ENCODE results near the gene MCM10.

The MCM10 gene

DNA sequence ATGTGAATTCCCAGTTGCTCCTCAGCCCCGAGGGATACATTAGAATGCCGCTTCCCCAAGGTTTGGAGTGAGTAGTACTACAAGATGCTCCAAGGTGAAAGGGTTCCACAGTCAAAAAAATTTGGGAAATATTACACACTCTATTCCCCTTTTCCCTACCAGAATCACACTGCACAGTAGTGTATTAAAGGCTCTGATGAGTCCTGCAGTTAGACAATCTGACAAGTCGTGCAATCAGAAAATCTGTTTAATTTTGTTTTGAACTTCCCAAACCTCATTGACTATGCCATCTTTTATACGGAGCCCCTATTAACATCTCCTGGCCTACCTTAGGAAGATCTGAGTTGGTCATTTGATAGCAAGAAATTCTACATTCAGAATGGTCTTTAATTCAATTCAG lies 86.4 kb downstream of the MCM10 start:
- no peak for DNase-seq
- TF ChIP-seq, protein P1, sequence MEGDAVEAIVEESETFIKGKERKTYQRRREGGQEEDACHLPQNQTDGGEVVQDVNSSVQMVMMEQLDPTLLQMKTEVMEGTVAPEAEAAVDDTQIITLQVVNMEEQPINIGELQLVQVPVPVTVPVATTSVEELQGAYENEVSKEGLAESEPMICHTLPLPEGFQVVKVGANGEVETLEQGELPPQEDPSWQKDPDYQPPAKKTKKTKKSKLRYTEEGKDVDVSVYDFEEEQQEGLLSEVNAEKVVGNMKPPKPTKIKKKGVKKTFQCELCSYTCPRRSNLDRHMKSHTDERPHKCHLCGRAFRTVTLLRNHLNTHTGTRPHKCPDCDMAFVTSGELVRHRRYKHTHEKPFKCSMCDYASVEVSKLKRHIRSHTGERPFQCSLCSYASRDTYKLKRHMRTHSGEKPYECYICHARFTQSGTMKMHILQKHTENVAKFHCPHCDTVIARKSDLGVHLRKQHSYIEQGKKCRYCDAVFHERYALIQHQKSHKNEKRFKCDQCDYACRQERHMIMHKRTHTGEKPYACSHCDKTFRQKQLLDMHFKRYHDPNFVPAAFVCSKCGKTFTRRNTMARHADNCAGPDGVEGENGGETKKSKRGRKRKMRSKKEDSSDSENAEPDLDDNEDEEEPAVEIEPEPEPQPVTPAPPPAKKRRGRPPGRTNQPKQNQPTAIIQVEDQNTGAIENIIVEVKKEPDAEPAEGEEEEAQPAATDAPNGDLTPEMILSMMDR (IDR thresholded peaks at IDR 0.05) = no peak
- no peaks in the 10 kb centered on the region for H3K27me3 ChIP-seq
- no peak overlapping the region for H3K4me3 ChIP-seq
- H3K36me3 ChIP-seq = no peaks in the 10 kb centered on the region
- no peaks in the 10 kb centered on the region for H3K9me3 ChIP-seq
- intact Hi-C loops (cut with DNase I; ENCODE audit: low total_unique reads) = no loop called here
- no peaks in the 10 kb centered on the region for H3K4me1 ChIP-seq
- H3K27ac ChIP-seq = no peak overlapping the region

DNA sequence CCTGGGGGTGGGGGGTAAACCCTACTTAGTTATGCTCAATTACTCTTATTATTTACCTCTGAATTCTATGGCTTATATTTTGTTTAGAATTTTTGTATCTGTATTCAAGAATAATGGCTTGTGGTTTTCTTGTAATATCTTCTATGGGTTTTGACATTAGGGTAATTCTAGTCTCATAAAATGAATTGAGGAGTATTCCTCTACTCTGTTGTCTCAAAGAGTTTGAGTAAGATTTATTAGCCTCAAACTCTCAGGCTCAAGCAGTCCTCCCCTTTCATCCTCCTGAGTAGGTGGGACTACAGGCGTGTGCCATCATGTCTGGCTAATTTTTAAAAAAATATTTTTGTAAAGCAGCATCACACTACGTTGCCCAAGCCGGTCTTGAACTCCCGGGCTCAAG lies 92.4 kb downstream of the MCM10 start:
- Histone ChIP-seq H3K27me3 (no peaks in the 10 kb centered on the region), H3K27ac (no peak overlapping the region), H3K36me3 (no peaks in the 10 kb centered on the region), H3K4me3 (no peak overlapping the region), H3K9me3 (no peaks in the 10 kb centered on the region), H3K4me1 (no peaks in the 10 kb centered on the region)
- TF ChIP-seq, protein P1 (IDR thresholded peaks at IDR 0.05) = no peak
- intact Hi-C loops (cut with DNase I; ENCODE audit: low total_unique reads) = no loop called here
- no peak for DNase-seq

GRCh38 chr10:13256627-13257026 lies 95.3 kb downstream of the MCM10 start:
- Histone ChIP-seq H3K4me1 (no peaks in the 10 kb centered on the region), H3K27me3 (no peaks in the 10 kb centered on the region), H3K4me3 (no peak overlapping the region), H3K27ac (no peak overlapping the region), H3K36me3 (no peaks in the 10 kb centered on the region), H3K9me3 (no peaks in the 10 kb centered on the region)
- DNase-seq = no peak
- TF ChIP-seq, protein P1 (IDR thresholded peaks at IDR 0.05) = no peak
- intact Hi-C loops (cut with DNase I; ENCODE audit: low total_unique reads) = no loop called here

GRCh38 chr10:13257621-13258140 lies 96.3 kb downstream of the MCM10 start:
- intact Hi-C loops (cut with DNase I; ENCODE audit: low total_unique reads) = no loop called here
- Histone ChIP-seq H3K27me3 (no peaks in the 10 kb centered on the region), H3K27ac (no peak overlapping the region), H3K36me3 (no peaks in the 10 kb centered on the region), H3K4me1 (no peaks in the 10 kb centered on the region), H3K4me3 (no peak overlapping the region), H3K9me3 (no peaks in the 10 kb centered on the region)
- TF ChIP-seq, protein P1 (IDR thresholded peaks at IDR 0.05) = no peak
- no peak for DNase-seq
